GM12891 (cell line): ENCODE data around the gene SPOCK1.

Experiments used
- POLR2A ChIP-seq: IDR thresholded peaks from 2 replicates; pipeline ENCODE4 v1.6.1; 2011; ENCODE audit warnings: low read depth, low read length, control low read depth
- POLR2AphosphoS5 ChIP-seq: IDR thresholded peaks from 2 replicates; pipeline ENCODE4 v1.6.1; 2011; ENCODE audit warnings: low read depth, low read length, control low read depth

- TF ChIP-seq POLR2A = no peak
- TF ChIP-seq POLR2AphosphoS5 = no peak
Observed at GRCh38 chr5:137498736-137499505, at the start of gene SPOCK1.
